ENCODE data around the gene MAP1B. TPM values are rescaled to one million over a fixed set of nuclear protein-coding genes. Genes with fewer than 3 reads are reported as not detected.

MAP1B gene
- 45.2 and 52.1 TPM in 2 replicates for total RNA-seq (2014; rRNA removed; shearing (Covaris generic); ENCODE audit: low replicate concordance)

DNA sequence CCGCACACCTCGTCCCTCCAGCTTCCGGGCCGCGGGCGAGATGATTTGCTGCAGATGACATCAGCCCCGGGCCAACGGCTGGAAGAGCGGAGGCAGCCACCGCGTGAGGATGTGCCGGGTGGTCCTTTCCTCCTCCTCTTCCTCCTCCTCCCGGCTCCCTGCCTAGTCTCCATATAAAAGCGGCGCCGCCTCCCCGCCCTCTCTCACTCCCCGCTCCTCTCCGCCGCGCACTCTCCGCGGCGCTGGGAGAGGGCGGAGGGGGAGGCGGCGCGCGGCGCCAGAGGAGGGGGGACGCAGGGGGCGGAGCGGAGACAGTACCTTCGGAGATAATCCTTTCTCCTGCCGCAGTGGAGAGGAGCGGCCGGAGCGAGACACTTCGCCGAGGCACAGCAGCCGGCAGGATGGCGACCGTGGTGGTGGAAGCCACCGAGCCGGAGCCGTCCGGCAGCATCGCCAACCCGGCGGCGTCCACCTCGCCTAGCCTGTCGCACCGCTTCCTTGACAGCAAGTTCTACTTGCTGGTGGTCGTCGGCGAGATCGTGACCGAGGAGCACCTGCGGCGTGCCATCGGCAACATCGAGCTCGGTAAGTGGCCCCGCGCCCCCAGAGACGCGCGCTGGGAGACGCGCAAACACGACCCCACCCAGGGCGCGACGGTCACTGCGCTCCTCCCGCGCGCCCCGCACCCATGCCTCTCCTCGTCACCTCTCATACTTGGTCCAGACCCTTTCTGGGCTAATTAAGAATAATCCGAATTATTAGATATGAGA is at the start of gene MAP1B:
TSS of gene MAP1B (plus strand) at position 345 of the 770 bp plus-strand sequence. CDS start at position 402, 57 bp downstream.
- Histone ChIP-seq H3K27me3 (no peaks in the 10 kb centered on the region; the same call in 1 of the 2 replicates), H3K4me3 (peak within 1 kb of the TSS; percentile 85), H3K36me3 (peaks cover 27% of the 10 kb centered on the region), H3K9me3 (no peaks in the 10 kb centered on the region)
- peak; percentile 83 for DNase-seq

GRCh38 chr5:72057816-72058215 is 49.5 kb upstream of the MAP1B start:
- peaks cover 23% of the 10 kb centered on the region for H3K27me3 ChIP-seq
- no peak overlapping the region for H3K4me3 ChIP-seq
- no peaks in the 10 kb centered on the region for H3K36me3 ChIP-seq
- DNase-seq, result no peak
- H3K9me3 ChIP-seq, result no peaks in the 10 kb centered on the region

DNA sequence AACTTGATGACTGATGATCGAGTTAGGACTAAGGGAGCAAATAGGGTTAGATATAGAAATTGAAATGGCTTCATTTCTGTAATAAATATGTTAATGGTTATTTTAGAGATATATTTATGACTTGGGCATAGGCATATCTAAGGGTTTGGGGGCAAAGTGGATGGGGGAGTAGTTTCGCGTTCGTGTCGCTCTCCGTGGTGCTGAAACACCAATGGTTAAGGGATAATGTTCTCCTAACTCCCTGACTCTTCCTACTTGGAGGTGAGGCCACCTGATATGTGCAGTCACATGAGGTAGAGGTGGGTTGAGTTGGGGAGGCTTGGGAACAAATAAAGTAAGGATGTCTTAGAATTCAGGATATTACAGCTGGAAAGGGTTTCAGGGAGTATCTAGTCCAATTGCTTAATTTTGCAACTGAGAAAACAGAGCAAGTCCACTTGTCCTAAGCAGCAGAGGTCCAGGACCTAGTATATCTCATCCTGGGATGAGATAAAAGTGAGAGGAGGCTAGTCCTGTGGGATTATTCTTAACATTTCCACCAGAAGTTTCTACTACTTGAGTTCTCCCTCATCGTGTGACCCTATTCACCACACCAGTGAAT is 44.0 kb upstream of the MAP1B start:
- no peak for DNase-seq
- H3K4me3 ChIP-seq, result no peak overlapping the region
- H3K9me3 ChIP-seq, result 0 out of 2 replicates have a peak, but pooled peaks cover 4% of the 10 kb centered on the region
- H3K27me3 ChIP-seq, result peaks cover 15% of the 10 kb centered on the region
- no peaks in the 10 kb centered on the region for H3K36me3 ChIP-seq

DNA sequence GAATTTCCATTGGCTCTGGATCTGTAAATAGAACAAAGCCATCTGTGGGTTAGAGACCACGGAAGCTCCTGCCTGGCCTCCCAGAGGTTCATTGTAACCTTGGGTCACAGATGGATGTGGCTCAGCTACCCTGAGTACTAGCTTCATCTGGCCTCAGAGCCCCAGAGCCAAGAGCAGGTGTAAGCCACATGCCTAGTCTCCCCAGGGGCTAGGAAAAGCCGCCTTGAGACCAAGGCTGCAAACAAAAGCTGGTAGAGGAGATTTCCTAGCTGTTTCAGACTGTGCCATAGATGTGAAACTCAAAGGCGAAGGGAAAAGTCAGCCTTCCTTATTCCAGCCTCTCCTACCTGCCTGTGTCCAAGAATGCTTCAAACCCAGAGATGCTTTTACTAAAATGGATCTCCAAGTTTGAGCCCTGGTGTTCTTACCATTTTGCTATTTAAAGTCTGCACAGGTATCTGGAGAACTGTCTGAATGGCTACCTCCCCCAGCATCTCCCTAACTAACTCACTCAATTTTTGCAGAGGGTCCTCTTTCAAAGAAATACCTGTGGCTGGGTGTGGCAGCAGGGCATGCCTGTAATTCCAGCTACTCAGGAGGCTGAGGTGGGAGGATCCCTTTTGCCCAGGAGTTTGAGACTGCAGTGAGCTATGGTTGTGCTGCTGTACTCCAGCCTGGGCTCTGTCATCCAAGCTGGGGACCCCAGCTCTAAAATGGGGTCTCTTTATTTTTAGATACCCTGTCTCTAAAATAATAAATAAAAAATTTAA is 42.3 kb upstream of the MAP1B start:
- no peaks in the 10 kb centered on the region for H3K36me3 ChIP-seq
- H3K9me3 ChIP-seq, result 0 out of 2 replicates have a peak, but pooled peaks cover 4% of the 10 kb centered on the region
- DNase-seq, result no peak
- peaks cover 5% of the 10 kb centered on the region; the same call in 1 of the 2 replicates for H3K27me3 ChIP-seq
- H3K4me3 ChIP-seq, result no peak overlapping the region

DNA sequence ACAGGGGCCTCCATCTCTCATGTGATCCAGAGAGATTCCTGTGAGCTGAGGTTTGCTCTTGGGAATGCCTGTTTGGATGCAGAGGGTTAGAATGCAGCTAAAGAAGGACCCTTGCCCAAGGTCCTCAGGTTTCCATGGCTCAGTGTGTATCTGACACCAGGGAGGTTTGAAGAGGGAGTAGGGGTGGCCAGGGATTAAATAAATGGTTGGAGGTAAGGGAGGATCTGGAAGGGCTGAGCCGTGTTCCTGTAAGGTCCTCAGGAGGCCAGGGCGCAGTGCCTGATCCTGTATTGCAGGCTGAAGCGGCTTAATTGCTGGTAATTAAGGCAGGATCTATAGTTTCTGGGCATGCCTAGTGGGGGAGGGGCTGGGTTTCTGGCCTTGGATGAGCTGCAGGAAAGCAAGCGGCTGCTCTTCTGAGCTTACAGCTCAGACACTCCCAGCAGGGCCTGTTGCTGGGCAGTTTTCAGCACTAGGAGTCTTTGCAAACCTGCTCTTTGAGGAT is 41.5 kb upstream of the MAP1B start:
- Histone ChIP-seq H3K36me3 (no peaks in the 10 kb centered on the region), H3K27me3 (peaks cover 4% of the 10 kb centered on the region; the same call in 1 of the 2 replicates), H3K9me3 (0 out of 2 replicates have a peak, but pooled peaks cover 4% of the 10 kb centered on the region), H3K4me3 (no peak overlapping the region)
- DNase-seq, result no peak

DNA sequence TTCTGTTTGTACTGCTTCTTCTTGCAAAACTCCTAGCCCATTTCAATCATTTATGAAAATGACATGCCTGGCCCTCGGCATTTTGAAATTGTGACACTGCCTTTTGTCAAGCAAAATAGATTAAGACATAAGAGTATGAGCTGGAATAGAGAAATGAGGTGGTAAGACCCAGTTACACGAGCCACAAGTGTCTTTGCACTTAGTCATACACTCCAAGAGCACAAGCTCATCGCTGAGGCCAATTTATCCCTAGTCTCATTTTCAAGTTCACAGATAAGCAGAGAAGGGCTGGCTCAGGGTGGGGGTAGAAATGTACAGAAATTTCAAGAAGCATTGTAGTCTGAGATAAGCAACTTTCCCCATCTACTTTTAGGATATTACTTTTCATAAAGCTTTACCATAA is 40.6 kb upstream of the MAP1B start:
- DNase-seq, result peak; percentile 7
- no peaks in the 10 kb centered on the region for H3K36me3 ChIP-seq
- no peak overlapping the region for H3K4me3 ChIP-seq
- 0 out of 2 replicates have a peak, but pooled peaks cover 4% of the 10 kb centered on the region for H3K9me3 ChIP-seq
- H3K27me3 ChIP-seq, result peaks cover 4% of the 10 kb centered on the region; the same call in 1 of the 2 replicates

GRCh38 chr5:72067682-72068470 is 39.4 kb upstream of the MAP1B start:
- DNase-seq, result peak; percentile 33

GRCh38 chr5:72070529-72070928 is 36.7 kb upstream of the MAP1B start:
- Histone ChIP-seq H3K27me3 (no peaks in the 10 kb centered on the region; the same call in 1 of the 2 replicates), H3K4me3 (no peak overlapping the region), H3K9me3 (no peaks in the 10 kb centered on the region), H3K36me3 (no peaks in the 10 kb centered on the region)
- DNase-seq, result no peak

More at GRCh38 chr5:72067682-72068470, 39.4 kb upstream of the MAP1B start:
- H3K9me3 ChIP-seq, result 0 out of 2 replicates have a peak, but pooled peaks cover 4% of the 10 kb centered on the region
- peaks cover 3% of the 10 kb centered on the region; the same call in 1 of the 2 replicates for H3K27me3 ChIP-seq
- no peak overlapping the region for H3K4me3 ChIP-seq
- no peaks in the 10 kb centered on the region for H3K36me3 ChIP-seq

DNA sequence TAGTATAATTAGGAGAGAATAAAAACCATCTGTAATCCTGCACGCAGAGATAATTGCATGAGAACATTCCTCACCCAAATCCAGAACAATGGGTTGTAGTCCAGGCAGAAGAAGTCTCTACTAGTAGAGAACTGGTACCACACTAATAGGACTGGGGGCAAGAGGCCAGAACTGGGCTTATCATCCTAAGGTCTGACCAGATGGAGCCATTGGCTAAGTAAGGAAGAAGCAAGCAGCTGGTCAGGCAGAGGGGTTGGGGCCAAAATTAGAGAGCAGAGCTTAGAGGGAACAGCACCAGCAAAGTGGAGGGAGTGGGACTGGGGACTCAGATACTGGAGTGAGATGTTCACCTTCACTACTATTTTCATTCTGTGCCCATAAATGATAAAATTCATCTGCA is 35.4 kb upstream of the MAP1B start:
- H3K36me3 ChIP-seq, result no peaks in the 10 kb centered on the region
- H3K9me3 ChIP-seq, result no peaks in the 10 kb centered on the region
- H3K4me3 ChIP-seq, result no peak overlapping the region
- H3K27me3 ChIP-seq, result no peaks in the 10 kb centered on the region; the same call in 1 of the 2 replicates
- DNase-seq, result no peak

DNA sequence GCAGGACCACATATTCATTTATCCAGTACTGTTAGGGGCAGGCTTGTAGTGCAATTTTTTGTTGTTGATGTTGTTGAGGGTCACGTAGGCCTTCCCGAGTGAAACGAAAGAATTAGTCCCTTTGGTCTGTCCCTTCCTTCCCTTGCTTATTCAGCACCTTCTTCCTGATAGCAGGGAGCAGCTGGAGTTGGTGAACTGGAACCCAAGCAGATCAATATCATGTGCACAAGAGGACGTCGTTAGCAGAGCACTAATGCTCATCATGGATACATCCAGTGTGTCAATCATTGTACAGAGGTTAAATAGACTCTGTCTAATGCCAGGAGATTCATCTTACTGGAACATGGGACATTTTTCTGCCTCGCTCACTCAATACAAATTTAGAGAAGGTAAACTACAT is 33.0 kb upstream of the MAP1B start:
- H3K27me3 ChIP-seq, result no peaks in the 10 kb centered on the region; the same call in 1 of the 2 replicates
- H3K4me3 ChIP-seq, result no peak overlapping the region
- H3K9me3 ChIP-seq, result no peaks in the 10 kb centered on the region
- DNase-seq, result no peak
- H3K36me3 ChIP-seq, result no peaks in the 10 kb centered on the region

GRCh38 chr5:72075461-72075860 is 31.8 kb upstream of the MAP1B start:
- no peak overlapping the region for H3K4me3 ChIP-seq
- H3K27me3 ChIP-seq, result no peaks in the 10 kb centered on the region; the same call in 1 of the 2 replicates
- DNase-seq, result no peak
- H3K9me3 ChIP-seq, result no peaks in the 10 kb centered on the region
- no peaks in the 10 kb centered on the region for H3K36me3 ChIP-seq

GRCh38 chr5:72076621-72077300 is 30.5 kb upstream of the MAP1B start:
- DNase-seq, result no peak
- no peaks in the 10 kb centered on the region for H3K27me3 ChIP-seq
- no peak overlapping the region for H3K4me3 ChIP-seq

GRCh38 chr5:72077390-72077789 is 29.9 kb upstream of the MAP1B start:
- H3K9me3 ChIP-seq, result no peaks in the 10 kb centered on the region
- no peaks in the 10 kb centered on the region for H3K27me3 ChIP-seq
- no peak for DNase-seq
- H3K36me3 ChIP-seq, result no peaks in the 10 kb centered on the region
- no peak overlapping the region for H3K4me3 ChIP-seq

More at GRCh38 chr5:72076621-72077300, 30.5 kb upstream of the MAP1B start:
- no peaks in the 10 kb centered on the region for H3K36me3 ChIP-seq
- H3K9me3 ChIP-seq, result no peaks in the 10 kb centered on the region

- no peaks in the 10 kb centered on the region for H3K27me3 ChIP-seq
- no peaks in the 10 kb centered on the region for H3K36me3 ChIP-seq
- H3K4me3 ChIP-seq, result no peak overlapping the region
- DNase-seq, result no peak
- no peaks in the 10 kb centered on the region for H3K9me3 ChIP-seq
These were observed 28.0 kb upstream of the MAP1B start for GRCh38 chr5:72079288-72079687.

GRCh38 chr5:72082048-72082447 is 25.2 kb upstream of the MAP1B start:
- Histone ChIP-seq H3K9me3 (no peaks in the 10 kb centered on the region), H3K4me3 (no peak overlapping the region), H3K36me3 (no peaks in the 10 kb centered on the region), H3K27me3 (no peaks in the 10 kb centered on the region)
- DNase-seq, result no peak
